ENCODE measurements around the gene MAEL. TPM values are rescaled to one million over a fixed set of nuclear protein-coding genes. Genes with fewer than 3 reads are reported as not detected.

Gene MAEL
- total and polyA plus RNA-seq, 2 experiments from 2014 or later: 0.76 to 0.95 TPM

GRCh38 chr1:166972826-166973225 lies 16.3 kb upstream of the MAEL start:
- no peaks in the 10 kb centered on the region for H3K9me3 Mint-ChIP-seq
- ATAC-seq (no peak), DNase-seq (ENCODE audit: low spot score) (no peak)
- no peak for TF ChIP-seq CREB1 (CRISPR knock-in tag; IDR thresholded peaks at IDR 0.05; ENCODE audit: low read depth)
- no peak for TF ChIP-seq EZH2phosphoT487 (IDR thresholded peaks at IDR 0.05; ENCODE audit: unreplicated experiment)
- TF ChIP-seq, protein P1, sequence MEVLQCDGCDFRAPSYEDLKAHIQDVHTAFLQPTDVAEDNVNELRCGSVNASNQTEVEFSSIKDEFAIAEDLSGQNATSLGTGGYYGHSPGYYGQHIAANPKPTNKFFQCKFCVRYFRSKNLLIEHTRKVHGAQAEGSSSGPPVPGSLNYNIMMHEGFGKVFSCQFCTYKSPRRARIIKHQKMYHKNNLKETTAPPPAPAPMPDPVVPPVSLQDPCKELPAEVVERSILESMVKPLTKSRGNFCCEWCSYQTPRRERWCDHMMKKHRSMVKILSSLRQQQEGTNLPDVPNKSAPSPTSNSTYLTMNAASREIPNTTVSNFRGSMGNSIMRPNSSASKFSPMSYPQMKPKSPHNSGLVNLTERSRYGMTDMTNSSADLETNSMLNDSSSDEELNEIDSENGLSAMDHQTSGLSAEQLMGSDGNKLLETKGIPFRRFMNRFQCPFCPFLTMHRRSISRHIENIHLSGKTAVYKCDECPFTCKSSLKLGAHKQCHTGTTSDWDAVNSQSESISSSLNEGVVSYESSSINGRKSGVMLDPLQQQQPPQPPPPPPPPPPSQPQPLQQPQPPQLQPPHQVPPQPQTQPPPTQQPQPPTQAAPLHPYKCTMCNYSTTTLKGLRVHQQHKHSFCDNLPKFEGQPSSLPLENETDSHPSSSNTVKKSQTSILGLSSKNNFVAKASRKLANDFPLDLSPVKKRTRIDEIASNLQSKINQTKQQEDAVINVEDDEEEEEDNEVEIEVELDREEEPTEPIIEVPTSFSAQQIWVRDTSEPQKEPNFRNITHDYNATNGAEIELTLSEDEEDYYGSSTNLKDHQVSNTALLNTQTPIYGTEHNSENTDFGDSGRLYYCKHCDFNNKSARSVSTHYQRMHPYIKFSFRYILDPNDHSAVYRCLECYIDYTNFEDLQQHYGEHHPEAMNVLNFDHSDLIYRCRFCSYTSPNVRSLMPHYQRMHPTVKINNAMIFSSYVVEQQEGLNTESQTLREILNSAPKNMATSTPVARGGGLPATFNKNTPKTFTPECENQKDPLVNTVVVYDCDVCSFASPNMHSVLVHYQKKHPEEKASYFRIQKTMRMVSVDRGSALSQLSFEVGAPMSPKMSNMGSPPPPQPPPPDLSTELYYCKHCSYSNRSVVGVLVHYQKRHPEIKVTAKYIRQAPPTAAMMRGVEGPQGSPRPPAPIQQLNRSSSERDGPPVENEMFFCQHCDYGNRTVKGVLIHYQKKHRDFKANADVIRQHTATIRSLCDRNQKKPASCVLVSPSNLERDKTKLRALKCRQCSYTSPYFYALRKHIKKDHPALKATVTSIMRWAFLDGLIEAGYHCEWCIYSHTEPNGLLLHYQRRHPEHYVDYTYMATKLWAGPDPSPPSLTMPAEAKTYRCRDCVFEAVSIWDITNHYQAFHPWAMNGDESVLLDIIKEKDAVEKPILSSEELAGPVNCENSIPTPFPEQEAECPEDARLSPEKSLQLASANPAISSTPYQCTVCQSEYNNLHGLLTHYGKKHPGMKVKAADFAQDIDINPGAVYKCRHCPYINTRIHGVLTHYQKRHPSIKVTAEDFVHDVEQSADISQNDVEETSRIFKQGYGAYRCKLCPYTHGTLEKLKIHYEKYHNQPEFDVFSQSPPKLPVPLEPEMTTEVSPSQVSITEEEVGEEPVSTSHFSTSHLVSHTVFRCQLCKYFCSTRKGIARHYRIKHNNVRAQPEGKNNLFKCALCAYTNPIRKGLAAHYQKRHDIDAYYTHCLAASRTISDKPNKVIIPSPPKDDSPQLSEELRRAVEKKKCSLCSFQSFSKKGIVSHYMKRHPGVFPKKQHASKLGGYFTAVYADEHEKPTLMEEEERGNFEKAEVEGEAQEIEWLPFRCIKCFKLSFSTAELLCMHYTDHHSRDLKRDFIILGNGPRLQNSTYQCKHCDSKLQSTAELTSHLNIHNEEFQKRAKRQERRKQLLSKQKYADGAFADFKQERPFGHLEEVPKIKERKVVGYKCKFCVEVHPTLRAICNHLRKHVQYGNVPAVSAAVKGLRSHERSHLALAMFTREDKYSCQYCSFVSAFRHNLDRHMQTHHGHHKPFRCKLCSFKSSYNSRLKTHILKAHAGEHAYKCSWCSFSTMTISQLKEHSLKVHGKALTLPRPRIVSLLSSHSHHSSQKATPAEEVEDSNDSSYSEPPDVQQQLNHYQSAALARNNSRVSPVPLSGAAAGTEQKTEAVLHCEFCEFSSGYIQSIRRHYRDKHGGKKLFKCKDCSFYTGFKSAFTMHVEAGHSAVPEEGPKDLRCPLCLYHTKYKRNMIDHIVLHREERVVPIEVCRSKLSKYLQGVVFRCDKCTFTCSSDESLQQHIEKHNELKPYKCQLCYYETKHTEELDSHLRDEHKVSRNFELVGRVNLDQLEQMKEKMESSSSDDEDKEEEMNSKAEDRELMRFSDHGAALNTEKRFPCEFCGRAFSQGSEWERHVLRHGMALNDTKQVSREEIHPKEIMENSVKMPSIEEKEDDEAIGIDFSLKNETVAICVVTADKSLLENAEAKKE (CRISPR knock-in tag; IDR thresholded peaks at IDR 0.05): no peak
- no peak for TF ChIP-seq ZNF331 (CRISPR knock-in tag; IDR thresholded peaks at IDR 0.05; ENCODE audit: low read depth)
- no peak overlapping the region for H3K4me3 ChIP-seq
- peaks cover 27% of the 10 kb centered on the region for H3K4me1 ChIP-seq (ENCODE audit: insufficient read depth)
- peak overlapping the region; percentile 40; the same call in 1 of the 2 replicates for H3K4me2 ChIP-seq
- no peaks in the 10 kb centered on the region for H3K9me2 ChIP-seq (ENCODE audit: insufficient read depth)
- H4K20me1 ChIP-seq (replicated peaks; ENCODE audit: insufficient read depth): no peaks in the 10 kb centered on the region
- H3K27ac Mint-ChIP-seq: no peak overlapping the region
- no peak overlapping the region for H3K27ac ChIP-seq (ENCODE audit: low read depth)
- H3K4me3 Mint-ChIP-seq: no peak overlapping the region
- peaks cover 25% of the 10 kb centered on the region for H3K4me1 Mint-ChIP-seq
- peaks cover 51% of the 10 kb centered on the region for H3K27me3 Mint-ChIP-seq (ENCODE audit: insufficient read depth, low read depth, poor library complexity)
- H3F3A ChIP-seq (replicated peaks; ENCODE audit: low read depth): no peaks in the 10 kb centered on the region; the same call in 1 of the 2 replicates
- H3K27me3 ChIP-seq (ENCODE audit: insufficient read depth): peaks cover 60% of the 10 kb centered on the region
- H3K36me3 Mint-ChIP-seq (ENCODE audit: low read depth): no peaks in the 10 kb centered on the region; the same call in 2 of the 3 replicates
- H2AFZ ChIP-seq: peak overlapping the region; percentile 52; the same call in 1 of the 2 replicates
- no peaks in the 10 kb centered on the region for H3K79me2 ChIP-seq (replicated peaks; ENCODE audit: insufficient read depth)
- no peaks in the 10 kb centered on the region for H3K36me3 ChIP-seq (ENCODE audit: insufficient read depth)

DNA sequence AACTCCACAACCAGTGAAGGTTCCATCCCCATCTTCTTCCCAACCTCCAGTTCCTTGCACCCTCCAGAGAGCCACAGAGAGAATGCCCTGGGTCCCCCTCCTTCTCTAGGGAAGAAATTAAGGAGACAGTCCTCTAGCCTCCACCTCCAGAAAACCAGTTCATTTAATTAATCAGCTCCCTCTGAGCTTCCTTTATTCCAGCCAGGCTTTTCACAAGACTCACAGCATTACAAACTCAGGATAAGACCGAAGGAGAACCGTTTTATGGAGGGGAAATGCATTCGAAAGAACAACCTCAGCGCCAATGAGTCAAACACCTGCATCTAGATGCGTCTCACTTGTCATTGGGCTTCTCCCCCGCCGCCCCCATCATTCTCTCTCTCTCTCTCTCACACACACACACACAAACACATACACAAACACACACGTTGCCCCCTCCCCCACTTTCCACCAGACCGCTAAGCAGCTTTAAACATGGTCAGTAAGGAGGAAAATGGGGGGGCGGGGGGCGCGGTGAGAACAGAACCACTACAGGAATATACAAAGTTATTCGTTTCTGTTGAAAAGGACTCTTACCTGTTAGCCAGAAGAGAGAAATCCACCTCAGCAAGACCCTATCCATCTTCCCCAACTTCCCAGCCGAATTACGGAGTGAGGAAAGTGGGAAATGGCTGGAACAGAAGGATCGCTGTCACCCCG lies 14.3 kb upstream of the MAEL start:
- Mint-ChIP-seq H3K4me1 (peaks cover 25% of the 10 kb centered on the region), H3K36me3 (ENCODE audit: low read depth) (no peaks in the 10 kb centered on the region; the same call in 2 of the 3 replicates), H3K27ac (no peak overlapping the region), H3K27me3 (ENCODE audit: insufficient read depth, low read depth, poor library complexity) (peaks cover 52% of the 10 kb centered on the region), H3K4me3 (peak overlapping the region; percentile 81), H3K9me3 (no peaks in the 10 kb centered on the region)
- no peaks in the 10 kb centered on the region; the same call in 1 of the 2 replicates for H3F3A ChIP-seq (replicated peaks; ENCODE audit: low read depth)
- H4K20me1 ChIP-seq (replicated peaks; ENCODE audit: insufficient read depth): no peaks in the 10 kb centered on the region
- ATAC-seq (no peak), DNase-seq (ENCODE audit: low spot score) (no peak)
- peaks cover 77% of the 10 kb centered on the region for H3K27me3 ChIP-seq (ENCODE audit: insufficient read depth)
- H2AFZ ChIP-seq: peak overlapping the region; percentile 97
- no peak for TF ChIP-seq EZH2phosphoT487 (IDR thresholded peaks at IDR 0.05; ENCODE audit: unreplicated experiment)
- no peak for TF ChIP-seq NANOG (IDR thresholded peaks at IDR 0.05; ENCODE audit: borderline replicate concordance)
- TF ChIP-seq ZNF114 (CRISPR knock-in tag; IDR thresholded peaks at IDR 0.05): no peak
- peak; percentile 80 for TF ChIP-seq EZH2 (IDR thresholded peaks at IDR 0.05; ENCODE audit: low read depth, unreplicated experiment)
- TF ChIP-seq REST (IDR thresholded peaks at IDR 0.05; ENCODE audit: unreplicated experiment): no peak
- H3K27ac ChIP-seq (ENCODE audit: low read depth): no peak overlapping the region
- no peaks in the 10 kb centered on the region for H3K79me2 ChIP-seq (replicated peaks; ENCODE audit: insufficient read depth)
- peaks cover 27% of the 10 kb centered on the region for H3K4me1 ChIP-seq (ENCODE audit: insufficient read depth)
- H3K4me3 ChIP-seq: peak overlapping the region; percentile 78
- no peaks in the 10 kb centered on the region for H3K36me3 ChIP-seq (ENCODE audit: insufficient read depth)
- no peaks in the 10 kb centered on the region for H3K9me2 ChIP-seq (ENCODE audit: insufficient read depth)
- peak overlapping the region; percentile 96 for H3K4me2 ChIP-seq
